ENCODE results near the gene PITX1.

PITX1 gene

GRCh38 chr5:135027697-135028615, 6.1 kb downstream of the PITX1 start:
- no peak for FAIRE-seq

- no peak for FAIRE-seq
Measured at GRCh38 chr5:135027266-135027696, 6.7 kb downstream of the PITX1 start.

DNA sequence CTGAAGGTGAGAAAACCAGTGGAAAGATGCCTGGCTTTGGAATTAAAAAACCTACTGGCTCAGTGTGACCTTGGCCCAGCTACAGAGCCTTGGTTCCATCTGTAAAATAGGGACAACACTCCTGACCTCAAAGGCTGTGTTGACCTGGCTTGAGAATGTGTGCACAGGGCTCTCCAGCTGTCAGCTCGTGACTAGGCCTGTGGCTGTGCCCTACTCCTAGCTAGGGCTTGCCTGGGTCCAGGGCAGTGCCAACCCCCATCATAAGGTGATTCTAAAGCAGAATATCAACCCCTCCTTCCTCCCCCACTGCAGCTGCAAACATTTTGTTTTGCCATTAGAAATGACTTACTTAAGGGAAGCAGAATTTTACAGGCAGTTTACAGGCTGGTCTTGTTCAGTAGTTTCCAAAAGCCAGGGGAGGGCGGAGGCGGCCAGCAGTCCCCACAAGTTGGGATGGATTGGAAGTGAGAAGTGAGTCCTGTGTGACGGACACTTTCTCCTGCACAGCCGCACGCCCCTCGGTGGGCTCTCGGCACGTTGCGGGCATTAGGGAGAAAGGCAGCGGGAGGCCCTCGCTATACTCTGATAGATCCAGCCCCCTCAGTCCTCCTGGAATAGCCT, 7.3 kb downstream of the PITX1 start:
- no peak for FAIRE-seq

DNA sequence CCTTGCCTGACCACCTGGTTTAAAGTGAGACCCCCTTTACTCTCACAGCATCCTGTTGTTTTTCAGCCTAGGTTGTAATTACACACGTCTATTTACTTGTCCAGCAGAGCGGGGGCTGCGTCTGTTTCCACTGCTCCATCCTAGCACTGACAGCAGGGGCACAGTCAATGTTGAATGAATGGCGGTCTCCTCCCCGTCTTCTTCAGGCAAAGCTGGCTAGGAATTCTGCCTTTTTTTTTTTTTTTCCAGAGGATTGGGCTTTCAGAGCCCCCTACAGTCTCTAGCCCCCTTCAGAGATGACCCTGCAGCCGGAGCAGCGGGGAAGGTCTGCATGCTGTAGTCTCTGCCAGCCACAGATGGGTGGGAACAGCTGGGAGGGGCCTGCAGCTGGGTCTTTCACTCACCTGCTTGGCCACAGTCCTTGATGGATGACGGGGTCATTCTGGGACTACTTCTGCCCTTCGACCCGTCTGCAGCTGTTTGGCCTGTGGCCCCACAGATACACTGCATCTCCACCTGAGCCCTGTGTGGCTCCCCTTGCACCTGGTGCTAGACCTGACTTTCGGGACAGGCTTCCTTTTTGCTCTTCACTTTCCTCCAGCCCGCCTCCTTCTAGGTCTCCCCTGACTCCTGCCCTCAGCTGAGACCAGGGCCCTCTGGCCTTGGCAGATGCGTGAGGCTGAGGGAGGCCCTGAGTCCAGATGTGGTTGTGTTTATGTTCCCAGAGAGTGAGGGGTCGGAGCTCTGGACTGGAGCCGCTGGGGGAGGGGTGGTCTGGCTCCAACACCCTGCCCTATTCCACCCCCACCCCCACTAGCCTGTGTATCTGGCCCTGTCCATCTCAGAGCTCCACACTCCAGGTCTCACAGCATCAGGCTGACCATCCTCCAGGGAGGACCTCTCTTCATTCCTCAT, 8.0 kb downstream of the PITX1 start:
- FAIRE-seq, result no peak

- FAIRE-seq, result no peak
Measured at GRCh38 chr5:135024956-135025729, 8.9 kb downstream of the PITX1 start.

DNA sequence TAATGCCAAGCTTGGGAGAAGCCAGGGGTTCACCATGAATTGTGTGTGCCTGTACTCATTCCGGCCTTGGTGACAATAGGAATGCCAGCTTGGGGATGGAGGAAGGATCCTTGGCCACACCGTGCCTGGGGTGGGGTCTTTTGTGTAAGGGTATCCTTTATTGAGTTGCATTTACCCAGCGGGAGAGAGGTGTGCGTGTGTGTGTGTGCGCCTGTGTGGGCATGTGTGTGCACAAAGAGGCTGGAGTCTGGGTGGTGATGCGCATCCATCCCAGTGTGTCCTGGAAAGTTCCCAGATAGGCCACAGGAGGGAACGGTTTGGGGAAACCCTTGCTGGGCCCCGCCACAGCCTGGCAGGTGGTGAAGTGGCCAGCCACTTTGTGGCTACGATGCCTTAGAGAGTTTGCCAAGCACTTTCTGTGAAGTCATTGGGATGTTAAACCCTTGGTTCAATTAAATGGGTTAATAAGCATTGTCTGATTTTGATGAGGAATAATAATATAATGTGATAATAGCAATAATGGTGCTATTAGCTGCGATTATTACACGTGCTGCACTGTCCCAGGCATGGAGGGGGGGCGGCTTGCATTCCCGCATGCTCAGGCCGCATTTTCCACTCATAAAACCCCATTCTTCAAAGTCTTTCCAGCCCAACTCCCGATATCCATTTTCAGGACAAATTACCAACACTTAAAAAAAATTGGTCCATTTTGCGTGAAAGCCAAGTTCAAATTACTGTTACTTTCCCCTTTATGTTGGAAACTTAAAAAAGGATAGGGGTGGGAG, 13.7 kb downstream of the PITX1 start:
- FAIRE-seq, result no peak

GRCh38 chr5:135019314-135019713, 14.7 kb downstream of the PITX1 start:
- no peak for FAIRE-seq

DNA sequence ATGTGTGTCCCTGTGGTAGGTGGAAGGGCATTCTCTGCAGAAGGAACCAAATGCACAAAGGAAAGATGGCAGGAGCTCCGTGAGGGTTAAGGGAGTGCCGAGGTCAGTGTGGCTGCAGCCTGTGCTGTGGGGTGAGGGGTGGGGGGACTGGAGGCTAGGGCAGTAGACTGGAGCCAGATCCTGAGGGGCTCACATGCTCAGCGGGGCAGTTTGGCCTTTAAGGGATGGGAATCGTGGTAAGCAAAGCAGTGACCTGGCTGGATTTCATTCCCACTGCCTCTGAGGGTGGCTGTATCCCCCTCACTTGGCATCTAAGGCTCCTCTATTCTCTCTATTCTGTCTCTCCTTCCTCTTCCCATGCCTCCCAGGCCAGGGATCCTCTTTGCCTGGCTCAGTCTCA, 15.6 kb downstream of the PITX1 start:
- FAIRE-seq, result no peak

GRCh38 chr5:135016861-135017290, 17.2 kb downstream of the PITX1 start:
- FAIRE-seq, result no peak

DNA sequence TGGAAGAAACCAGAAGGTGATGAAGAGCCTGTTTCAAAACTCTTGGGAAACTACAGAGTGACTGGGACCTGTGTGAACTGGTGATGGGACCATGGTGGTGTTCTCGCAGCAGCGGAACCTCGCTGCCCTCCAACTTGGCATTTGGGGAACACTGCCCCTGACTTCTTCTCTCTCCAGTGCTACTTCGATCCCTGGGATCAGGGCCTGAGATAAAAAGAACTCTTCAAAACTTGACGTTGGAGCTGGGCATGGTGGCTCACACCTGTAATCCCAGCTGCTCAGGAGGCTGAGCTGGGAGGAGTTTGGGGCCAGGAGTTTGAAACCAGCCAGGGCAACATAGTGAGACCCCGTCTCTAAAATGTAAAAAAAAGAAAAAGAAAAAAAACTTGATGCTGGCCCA, 18.1 kb downstream of the PITX1 start:
- FAIRE-seq, result no peak

DNA sequence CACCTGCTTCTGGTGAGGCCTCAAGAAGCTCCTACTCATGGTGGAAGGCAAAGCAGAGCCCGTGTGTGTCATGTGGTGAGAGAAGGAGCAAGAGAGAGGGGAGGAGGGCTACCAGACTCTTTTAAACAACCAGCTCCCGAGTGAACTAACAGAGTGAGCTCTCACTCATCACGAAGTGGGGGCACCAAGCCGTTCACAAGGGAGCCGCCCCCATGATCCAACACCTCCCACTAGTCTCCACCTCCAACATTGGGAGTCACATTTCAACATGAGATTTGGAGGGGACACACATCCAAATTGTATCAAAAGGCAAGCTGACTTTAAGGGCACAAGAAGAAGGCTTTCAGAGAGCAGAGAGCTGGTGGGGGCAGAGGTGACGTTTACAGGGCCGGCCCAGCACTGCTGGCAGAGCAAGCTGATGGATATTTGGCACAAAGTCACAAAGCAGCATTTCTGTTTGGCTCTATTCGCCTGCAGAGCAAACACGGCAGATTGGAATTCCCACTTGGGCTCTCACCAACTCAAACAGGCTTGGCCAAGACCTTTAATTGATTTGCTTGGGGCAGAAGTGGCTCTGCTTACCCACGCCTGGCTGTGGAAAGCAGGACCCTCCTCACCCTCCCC, 20.0 kb downstream of the PITX1 start:
- no peak for FAIRE-seq

DNA sequence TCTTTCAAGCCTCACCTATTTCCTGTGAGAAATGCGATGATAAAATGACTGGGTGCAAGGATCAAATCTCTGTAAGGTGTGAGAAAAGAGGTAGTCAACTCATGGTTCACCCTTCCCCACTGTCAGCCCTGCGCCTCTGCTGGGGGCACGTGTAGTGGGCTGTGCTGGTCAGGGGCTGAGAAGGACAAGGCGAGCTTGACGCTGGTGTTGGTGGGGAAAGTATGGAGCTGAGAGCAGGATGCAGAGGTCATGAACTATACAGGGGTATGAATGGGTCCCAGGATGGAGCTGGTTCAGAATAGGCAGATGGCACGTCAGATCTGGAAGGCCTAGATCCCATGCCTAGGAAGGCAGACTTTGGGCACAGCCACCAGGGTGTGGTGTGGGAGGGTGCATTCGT, 20.6 kb downstream of the PITX1 start:
- no peak for FAIRE-seq

- no peak for FAIRE-seq
Measured at GRCh38 chr5:135012951-135013391, 21.1 kb downstream of the PITX1 start.

DNA sequence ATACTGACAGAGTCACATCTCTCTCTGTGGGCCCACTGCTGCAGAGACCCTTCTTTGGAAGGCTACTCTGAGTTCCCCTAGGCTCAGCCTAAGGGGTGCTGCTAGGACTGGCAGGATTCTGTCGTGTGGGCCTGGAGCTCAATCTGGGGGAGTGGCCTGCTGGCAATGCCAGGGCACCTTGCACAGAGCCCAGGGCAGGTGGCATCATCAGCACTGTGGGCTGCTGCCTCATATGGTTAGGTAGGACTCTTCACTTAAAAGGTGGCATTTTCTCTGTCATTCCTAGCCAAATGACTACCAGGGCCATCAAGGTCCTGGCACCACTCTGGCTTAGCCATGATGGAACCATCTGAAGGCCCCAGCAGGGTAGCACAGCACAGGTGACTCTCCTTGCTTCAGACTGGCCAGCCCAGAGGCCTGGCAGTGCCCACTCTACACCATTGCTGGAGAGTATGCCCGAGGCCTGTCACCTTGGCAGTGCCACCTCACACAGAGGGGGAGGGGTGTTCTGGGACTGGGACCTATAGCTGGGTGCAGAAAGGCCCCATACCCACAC, 21.9 kb downstream of the PITX1 start:
- no peak for FAIRE-seq

- FAIRE-seq, result no peak
Measured at GRCh38 chr5:135011355-135012032, 22.5 kb downstream of the PITX1 start.

GRCh38 chr5:135010502-135011354, 23.3 kb downstream of the PITX1 start:
- FAIRE-seq, result no peak

DNA sequence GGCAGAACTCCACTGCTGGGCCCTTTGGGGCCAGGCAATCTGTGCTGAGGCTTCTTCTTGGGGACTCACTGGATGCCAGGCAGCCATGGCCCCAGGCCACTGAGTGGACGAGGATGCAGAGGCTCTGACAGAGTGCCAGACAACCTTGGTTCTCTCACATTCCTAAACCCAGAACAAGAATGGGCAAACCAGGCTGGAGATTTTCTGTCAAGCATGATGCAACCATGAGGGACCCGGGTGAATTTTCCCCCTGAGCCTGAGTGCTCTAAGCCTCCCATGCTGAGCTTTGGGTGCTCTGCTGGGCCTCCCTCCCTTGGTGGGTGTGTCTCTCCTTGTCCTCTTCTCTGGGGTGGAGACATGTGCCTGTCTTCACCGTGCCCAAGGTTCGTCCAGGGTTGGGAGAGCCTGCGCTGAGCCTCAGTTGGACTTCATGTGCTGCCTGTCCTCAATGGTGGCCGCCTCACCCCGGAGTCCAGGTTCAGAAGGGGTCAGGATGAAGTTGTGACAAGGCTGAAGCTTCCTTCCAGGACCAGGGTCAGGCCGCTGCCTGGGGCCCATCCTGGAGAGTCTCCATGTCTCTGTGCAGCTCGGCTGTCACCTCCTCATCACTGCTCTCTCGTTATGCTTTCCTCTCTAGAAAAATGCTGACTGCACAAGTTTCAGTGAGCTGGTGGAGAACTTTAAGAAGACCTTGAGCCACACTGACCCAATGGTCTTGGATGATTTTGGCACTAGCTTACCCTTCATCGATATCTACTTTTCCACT, 24.1 kb downstream of the PITX1 start:
- FAIRE-seq, result no peak

All from colon (tissue), 2 donors.